Fibroblast of upper back skin (primary cell): Measurements from ENCODE around the gene BRAF.
"Not testable (repeated sequence)": the region's sequence is repeated elsewhere in the genome, so short reads cannot be mapped to it uniquely, and the experiment has no call there.

ENCODE experiments used
- DNase-seq: peaks from one replicate; pipeline ENCODE4 v3.0.0-alpha.2; 2013

The BRAF gene

DNA sequence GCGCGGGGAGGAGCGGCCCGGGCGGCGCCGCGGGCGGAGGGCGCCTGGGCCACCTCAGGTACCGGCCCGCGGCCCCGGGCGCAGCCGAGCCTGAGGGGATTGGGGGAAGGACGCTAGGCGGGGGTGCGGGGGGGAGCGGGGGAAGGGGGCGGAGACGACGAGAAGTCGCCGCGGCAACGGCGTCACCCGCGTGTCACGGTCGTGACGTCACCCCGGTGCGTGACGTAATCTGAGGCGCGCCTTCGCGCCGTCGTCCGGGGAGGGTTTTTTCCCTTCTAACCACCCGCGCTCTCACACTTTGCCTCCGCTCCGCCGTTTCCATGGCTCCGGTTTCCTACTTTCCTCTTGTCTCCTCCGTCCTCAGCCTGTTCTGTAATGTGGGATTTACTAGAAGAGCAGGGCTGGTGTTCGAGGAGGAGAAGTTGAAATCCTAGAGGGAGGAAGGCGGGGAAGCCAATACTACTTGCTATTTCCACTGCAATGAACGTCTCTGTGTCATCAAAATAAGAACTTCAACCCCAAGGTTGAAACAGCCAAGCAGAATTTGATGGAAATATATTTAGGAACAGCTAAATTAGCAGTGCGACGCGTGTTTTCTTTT is at the start of gene BRAF:
BRAF (minus strand) TSS at position 109 of the 601 bp plus-strand sequence. CDS start 226 bp downstream, outside the sequence.
- peak; percentile 86 for DNase-seq

DNA sequence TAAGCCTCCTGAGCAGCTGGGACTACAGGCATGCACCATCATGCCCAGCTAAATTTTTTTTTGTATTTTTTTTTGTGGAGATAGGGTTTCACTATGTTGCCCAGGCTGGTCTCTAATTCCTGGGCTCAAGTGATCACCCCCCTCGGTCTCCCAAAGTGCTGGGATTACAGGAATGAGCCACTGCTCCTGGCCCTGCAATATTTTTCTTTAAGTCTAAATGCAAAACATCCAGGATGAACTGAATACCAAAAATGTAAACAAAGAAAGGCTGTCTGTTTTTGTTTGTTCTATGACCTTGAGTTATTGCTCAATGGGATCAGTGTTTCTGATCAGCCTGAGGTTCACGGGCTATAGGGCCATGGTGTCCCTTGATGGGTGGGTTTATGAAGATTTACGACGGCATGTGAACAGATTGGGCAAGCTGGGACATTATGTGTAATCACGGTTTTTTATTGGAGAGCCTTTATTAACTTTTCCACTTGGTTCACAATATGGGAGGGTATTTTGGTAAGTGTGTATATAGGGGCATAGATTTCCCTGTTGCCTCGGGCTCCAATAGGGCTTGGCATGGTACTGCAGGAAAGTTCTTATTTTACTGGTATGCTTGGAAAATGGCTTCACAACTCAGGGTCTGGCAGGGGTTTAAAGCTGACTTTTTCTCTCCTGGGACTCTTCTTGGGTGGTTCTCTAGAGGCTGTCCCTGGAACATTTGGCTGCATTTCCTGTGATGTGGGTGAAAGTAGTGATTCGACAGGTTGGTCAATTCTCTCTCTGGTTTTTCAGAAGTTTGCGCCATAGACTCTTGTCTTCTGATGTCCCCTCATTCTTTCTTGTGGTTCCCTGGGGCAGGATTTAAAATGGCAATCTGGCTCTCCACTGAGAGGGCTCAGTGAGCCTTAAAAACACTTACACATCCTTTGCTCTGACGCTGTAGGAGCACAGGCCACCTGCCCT is 48.4 kb upstream of the BRAF start:
- DNase-seq = no peak

DNA sequence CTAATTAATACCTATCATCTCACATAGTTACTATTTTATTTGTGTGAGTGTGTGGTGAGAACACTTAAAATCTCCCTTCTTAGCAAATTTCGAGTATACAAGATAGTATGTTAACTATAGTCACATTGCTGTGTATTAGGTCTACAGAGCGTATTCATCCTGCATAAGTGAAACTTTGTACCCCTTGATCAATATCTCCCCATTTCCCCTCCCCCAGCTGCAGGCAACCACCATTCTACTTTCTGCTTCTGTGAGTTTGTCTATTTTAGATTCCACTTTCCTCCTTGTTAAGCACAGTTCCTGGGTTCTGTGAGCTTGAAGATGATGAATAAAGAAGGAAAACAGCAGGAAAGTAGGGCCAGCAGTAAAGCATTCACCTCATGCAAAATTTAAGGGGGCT is 47.6 kb upstream of the BRAF start:
- no peak for DNase-seq

DNA sequence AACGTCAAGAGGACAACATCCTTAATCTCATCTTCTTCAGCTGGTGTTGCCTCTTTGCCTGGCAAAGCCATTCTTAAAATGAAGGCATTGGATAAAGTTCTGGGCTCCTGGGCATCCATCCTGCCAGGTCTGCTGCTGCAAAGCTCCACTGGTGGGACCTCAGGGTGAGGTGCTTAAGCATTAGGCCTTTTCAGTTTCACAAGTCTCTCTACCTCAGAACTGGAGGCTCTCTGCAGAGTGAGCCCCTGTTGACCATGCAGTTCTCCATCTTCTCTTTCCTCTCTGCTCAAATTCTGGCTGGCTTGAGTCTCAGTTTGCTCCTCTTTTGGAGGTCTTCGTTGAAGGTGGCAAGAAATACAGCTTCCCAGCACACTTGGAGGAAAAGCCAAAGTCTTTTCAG is 42.7 kb upstream of the BRAF start:
- DNase-seq = no peak

DNA sequence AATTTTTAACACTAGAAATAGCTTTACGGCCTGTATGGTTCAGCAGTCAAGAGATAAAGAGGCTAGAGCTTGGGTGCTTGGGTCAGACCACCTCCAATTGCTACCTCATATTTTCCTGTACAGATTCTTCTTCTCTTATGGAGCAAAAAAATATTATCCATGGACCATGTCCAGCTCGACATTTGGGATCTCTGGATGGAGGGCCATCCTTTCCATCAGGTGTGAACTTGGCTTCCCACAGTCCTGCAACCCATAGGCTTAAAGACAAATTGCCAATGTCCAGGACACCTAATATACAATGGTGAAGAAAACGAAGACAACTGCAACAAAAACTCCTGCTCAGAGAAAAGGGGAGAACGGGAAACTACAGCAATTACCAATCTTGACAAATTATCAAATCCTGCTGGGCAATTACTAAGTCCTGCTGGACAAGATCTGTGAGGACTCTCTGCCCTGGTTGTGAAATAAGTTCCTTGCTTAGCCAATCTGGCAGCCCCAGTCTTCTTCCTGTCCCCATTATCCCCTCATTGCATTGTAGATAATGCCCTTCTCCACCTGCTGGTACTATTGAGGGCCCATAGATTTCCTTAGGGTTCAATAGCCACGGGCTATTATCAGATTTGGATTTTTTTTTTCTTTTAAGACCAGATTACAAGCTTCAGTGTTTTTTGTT is 42.0 kb upstream of the BRAF start:
- no peak for DNase-seq

DNA sequence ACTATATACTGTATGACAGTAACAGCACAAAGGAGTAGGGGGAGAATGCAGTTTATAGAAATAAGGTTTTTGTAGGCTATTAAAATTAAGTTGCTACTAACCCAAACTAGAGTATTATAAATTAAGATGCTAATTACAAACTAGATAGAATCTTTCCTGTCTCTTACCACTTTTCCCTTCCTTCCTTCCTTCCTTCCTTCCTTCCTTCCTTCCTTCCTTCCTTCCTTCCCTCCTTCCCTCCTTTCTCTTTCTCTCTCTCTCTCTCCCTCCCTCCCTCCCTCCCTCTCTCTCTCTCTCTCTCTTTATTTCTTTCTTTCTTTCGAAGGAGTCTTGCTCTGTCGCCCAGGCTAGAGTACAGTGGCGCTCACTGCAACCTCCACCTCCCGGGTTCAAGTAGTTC is 36.4 kb upstream of the BRAF start:
- DNase-seq = no peak

DNA sequence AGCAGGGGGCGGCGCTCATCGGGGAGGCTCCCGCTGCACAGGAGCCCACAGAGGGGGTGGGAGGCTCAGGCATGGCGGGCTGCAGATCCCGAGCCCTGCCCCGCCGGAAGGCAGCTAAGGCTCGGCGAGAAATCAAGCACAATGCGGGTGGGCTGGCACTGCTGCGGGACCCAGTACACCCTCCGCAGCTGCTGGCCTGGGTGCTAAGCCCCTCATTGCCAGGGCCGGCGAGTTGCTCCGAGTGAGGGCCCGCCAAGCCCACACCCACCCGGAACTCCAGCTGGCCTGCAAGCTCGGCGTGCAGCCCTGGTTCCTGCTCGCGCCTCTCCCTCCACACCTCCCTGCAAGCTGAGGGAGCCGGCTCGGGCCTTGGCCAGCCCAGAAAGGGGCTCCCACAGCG is 32.3 kb upstream of the BRAF start:
- DNase-seq = not testable (repeated sequence)

DNA sequence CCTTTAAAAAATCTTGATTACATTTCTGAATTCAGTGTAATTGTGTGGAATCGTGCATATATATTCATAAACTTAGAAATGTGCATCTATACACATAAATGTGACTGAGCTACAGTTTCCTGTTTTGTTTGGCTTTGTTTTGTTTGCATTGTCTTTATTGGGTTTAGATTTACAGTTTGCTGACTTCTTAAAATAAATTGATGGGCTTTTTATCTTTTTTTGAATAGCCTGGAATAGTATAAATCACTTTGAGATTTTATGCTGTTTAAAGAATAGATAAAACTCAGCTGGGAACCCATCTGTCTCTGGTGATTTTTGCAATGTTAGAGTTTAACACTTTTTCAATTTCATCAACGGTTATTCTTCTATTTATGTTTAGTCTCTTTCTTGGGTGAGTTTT is 21.2 kb upstream of the BRAF start:
- no peak for DNase-seq

DNA sequence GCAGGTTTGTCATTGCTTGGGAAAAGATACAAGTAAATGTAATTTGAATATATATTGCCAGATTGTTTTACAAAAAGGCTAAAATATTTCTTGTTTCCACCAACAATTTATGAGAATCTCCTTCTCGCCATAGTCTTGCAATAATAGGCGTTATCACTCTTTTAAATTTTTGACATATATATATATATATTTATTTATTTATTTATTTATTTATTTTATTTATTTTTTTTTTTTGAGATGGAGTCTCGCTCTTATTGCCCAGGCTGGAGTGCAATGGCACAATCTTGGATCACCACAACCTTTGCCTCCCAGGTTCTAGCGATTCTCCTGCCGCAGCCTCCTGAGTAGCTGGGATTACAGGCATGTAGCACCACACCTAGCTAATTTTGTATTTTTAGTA is 17.5 kb upstream of the BRAF start:
- not testable (repeated sequence) for DNase-seq

DNA sequence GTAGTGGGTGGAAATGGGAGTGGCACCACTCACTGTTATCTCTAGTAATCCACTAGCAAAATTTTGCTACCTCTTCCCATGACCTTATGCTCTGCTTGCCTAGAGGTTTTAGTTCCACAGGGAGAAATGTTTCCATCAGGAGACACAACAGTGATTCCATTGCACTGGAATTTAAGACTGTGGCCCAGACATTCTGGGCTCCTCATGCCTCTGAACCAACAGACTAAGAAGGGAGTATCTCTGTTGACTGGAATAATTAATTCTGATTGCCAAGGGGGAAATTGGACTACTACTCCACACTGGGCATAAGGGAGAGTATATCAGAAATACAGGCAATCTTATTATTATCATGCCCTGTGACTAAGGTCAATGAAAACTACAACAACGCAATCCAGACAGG is 16.2 kb upstream of the BRAF start:
- DNase-seq = no peak

DNA sequence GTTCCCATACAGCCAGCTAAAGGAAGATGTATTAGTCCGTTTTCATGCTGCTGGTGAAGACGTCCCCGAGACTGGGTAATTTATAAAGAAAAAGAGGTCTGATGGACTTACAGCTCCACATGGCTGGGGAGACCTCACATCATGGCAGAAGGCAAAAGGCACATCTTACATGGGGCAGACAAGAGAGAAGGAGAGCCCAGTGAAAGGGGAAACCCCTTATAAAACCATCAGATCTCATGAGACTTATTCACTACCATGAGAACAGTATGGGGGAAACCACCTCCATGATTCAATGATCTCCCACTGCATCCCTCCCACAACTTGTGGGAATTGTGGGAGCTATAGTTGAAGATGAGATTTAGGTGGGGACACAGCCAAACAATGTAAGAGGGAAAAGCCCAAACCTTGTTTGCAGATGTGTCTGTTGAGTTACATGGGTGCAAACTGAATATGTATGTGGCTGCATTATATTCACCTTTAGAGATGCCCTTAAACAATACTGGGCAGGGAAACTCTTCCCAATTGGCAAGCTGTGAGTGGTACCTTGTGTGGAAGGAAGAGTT is 13.1 kb upstream of the BRAF start:
- no peak for DNase-seq

DNA sequence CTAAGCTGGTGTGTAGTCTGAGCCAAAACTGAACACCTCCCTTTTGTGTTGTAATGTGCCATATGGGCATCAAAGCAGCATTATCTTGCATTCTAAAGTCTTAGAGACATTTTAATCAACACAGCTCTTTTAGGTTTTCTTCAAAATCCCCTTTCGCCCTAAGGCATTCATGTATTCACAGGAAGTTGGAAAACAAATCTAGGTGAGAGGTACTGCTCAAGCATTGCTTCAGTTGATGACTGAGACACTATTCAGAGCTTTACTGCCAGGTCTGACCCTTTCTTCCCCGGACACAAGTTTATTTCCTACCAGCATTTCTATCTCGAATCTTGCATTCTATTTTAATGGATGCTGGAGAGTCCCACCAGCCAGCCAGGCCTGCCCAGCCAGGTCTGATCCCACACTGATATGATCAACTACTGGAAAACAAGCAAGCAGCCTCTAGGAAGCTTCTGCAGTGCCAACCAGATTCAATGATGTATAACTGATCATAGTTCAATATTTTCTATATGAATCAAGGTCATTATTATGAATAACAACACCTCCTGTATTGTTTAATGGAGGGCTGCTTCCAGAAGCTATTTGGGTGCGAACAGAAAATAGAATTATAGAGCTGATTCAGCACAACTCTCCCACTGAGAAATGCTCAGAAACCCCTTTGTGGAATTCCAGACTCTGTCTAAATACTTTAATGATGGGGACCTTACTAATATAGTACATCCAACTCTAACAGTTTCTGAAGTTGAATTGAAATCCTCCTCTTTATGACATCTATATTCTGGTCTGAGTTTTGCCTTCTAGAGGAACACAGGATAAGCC is 4.0 kb upstream of the BRAF start:
- DNase-seq = no peak

DNA sequence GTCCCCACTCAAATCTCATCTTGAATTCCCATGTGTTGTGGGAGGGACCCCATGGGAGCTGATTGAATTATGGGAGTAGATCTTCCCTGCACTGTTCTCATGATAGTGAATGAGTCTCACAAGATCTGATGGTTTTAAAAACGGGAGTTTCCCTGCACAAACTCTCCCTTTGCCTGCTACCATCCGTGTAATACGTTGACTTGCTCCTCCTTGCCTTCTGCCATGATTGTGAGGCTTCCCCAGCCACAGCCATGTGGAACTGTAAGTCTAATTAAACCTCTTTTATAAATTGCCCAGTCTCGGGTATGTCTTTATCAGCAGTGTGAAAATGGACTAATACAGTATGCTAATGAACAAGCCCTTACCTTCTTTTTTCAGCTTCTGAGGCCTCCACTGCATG is 3.2 kb upstream of the BRAF start:
- not testable (repeated sequence) for DNase-seq

DNA sequence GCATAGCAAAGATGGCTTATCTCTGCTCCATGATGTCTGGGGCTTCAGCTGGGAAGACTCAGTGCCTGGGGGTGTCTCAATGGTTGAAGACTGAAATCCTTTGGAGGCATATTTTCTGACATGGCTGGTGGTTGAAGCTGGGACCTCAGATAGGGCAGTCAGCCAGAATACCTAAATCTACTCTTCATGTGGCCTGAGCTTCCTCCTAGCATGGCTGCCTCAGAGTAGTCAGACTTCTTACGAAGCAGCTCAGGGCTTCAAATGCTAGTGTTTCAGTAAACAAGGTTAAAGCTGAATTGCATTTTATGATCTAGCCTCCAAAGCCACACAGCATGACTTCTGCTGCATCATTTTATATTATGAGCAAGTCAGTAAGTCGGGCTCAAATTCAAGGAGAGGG is 2.6 kb upstream of the BRAF start:
- DNase-seq = no peak

DNA sequence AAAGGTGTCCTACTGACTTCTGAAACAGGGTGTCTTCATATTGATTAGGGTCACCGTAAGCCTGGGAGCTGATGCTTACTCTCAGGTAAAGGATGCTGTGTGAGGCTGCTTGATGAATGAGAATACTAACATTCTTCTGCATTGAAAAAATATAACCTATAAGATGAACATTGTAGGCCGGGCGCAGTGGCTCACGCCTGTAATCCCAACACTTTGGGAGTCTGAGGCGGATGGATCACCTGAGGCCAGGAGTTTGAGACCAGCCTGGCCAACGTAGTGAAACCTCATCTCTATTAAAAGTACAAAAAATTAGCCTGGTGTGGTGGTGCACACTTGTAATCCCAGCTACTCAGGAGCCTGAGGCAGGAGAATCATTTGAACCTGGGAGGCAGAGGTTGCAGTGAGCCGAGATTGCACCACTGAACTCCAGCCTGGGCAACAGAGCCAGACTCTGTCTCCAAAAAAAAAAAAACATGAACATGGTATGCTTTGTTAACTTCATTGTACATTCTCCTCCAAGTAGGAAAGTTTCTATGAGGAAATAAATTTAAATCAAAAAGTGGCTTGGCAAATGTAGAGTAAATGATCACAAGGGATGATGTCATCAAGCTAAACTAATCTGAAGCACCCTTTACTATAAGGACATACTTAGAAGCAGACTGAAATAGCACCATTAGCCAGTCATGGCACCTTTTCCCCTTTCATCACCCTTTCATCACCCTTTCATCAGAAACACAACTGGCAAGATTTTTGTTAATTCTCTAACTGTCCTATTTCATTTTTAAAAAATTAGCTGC is 1.5 kb upstream of the BRAF start:
- DNase-seq = no peak

DNA sequence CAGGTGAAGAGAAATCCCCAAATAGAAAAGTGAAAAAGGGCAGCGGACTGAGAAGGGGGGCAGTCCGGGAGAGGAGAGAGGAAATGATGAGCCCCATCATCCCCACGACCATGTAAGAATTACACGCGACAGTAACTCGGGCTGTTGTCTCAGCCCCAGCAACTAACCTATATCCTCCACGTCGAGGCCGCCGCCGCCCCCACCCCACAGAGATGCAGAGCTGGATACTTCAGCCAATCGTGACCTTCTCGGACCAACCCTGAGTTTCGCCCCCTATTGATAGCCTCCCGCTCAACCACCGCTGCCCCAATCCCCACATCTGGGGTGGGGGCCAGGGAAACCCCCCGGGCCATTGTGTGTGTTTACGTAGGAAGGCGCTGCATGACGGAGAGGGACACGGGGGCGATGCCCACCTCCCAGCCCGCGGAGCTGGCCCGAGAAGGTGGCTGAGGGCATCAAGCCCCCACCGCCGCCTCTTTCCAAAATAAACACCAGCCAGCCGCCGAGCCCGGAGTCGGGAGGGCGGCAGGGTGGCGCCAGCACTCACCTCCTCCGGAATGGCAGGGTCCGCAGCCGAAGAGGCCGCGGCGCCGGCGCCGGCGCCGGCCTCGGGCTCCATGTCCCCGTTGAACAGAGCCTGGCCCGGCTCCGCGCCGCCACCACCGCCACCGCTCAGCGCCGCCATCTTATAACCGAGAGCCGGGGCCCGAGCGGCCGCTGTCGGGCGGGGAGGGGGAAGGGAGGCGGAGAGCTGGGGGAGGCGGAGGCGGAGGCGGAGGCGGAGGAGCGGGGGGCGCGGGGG is 509 bp downstream of the BRAF start:
- peak; percentile 58 for DNase-seq

DNA sequence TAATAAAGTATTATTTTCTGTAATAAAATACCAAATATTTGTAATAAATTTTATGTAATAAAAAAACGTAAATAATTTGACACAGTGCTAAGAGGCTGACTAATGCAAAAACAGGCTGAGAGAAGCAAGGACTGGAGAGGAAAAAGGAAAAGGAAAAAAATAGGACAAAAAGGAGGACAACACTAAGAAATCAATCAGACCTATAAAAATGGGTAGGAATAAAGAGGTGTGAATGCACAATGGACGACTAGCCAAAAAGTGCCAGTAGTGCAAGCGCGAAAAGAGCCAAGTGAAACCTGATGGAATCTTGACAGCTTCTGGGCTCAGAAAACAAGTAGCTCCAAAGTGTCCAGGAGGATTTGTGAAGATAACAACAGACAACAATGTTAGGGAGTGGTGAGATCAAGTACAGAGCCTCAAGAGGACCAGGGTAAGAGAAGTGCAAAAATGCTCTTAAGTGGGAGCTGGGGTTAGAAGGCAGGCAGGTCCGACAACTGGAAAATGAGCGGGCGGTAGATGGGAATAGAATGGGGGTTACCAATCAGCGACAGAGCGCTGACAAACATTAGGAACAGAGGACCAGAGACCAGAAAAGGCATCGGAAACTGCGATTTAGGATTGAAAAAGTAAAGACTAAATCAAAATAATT is 1.2 kb downstream of the BRAF start:
- no peak for DNase-seq

DNA sequence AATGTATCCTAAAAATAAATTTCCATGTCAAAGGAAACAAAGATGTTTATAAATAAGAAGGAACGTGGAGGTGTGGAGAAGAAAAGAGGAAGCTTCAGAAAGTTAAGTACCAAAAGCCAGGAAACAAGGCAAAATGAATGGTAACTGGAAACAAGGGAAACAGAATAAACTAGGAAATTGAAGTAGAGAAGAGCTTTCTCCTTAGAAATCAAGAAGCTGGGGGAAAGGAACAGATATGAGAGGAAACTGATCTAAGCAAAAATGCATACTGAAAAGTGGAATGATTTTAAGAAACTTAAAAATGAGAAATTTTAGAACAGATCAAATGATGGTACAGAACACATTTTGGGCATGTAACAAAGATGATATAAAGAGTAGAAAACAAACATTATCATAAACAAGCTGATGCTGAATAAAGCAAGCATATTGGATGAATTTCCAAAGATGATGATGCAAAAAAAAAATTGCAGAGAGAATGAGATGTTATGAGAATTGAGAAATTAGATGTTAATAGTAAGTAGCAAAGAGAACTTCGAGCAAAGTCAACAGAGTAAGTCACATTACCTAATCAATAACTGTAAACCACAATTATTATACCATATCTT is 1.9 kb downstream of the BRAF start:
- DNase-seq = no peak

DNA sequence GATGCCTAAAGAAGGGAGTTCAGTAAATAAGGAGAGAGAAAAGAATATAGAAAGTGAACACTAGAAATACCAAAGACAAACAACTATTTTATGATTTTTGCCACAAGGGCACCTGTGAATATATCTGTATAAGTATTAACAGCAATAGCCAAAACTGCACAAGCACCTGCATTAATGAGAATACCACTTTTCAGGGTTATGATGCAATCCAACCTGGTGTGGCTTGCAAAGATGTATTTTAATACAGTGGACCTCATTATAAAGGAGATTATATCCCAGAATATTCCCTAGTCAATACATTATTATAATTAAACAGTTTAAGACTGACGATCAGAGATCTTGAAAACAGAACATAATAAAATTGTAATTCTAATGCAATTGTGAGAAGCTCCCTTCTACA is 4.0 kb downstream of the BRAF start:
- no peak for DNase-seq

DNA sequence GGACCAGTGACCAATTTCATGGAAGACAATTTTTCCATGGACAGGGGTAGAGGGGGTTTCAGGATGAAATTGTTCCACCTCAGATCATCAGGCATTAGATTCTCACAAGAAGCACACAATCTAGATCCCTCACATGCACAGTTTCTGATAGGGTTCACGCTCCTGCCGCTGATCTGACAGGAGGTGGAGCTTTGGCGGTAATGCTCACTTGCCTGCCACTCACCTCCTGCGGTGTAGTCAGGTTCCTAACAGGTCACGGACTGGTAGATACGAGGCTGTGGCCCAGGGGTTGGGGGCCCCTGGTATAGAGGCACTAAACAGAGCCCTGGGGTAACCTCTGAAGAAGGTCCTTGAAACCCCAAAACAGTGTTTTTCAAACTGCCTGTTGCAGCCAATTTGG is 6.5 kb downstream of the BRAF start:
- no peak for DNase-seq
